ENCODE data around the gene MDM2.

Gene MDM2

DNA sequence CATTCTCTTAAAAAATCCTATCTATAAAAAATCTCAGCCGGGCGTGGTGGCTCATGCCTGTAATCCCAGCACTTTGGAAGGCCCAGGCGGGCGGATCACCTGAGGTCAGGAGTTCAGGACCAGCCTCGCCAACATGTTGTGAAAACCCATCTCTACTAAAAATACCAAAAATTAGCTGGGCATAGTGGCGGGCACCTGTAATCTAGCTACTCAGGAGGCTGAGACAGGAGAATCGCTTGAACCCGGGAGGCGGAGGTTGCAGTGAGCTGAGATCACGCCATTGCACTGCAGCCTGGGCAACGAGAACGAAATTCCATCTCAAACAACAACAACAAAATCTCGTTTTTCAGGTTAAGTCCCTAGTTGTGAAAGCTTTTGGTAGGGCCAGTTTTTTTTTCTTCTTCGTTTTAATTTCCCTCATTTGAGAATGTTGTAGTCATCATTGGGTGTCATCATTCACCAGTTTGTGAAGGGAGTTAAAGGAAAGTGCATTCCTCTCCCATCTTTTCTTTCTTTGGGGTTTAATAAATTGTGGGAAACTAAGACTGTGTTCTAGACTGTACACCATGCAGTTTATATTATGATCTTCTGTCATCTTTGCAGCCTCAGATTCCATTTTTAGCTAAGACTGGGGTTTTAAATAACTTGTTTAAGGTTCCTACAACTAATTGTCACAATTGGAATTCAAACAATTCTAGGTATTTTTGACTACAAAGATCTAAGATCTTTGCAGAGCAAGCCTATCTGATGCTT, 23.9 kb downstream of the MDM2 start:
- H3K4me3 ChIP-seq (ENCODE audit: low read depth, low read length): no peak overlapping the region
- TF ChIP-seq, protein P1, sequence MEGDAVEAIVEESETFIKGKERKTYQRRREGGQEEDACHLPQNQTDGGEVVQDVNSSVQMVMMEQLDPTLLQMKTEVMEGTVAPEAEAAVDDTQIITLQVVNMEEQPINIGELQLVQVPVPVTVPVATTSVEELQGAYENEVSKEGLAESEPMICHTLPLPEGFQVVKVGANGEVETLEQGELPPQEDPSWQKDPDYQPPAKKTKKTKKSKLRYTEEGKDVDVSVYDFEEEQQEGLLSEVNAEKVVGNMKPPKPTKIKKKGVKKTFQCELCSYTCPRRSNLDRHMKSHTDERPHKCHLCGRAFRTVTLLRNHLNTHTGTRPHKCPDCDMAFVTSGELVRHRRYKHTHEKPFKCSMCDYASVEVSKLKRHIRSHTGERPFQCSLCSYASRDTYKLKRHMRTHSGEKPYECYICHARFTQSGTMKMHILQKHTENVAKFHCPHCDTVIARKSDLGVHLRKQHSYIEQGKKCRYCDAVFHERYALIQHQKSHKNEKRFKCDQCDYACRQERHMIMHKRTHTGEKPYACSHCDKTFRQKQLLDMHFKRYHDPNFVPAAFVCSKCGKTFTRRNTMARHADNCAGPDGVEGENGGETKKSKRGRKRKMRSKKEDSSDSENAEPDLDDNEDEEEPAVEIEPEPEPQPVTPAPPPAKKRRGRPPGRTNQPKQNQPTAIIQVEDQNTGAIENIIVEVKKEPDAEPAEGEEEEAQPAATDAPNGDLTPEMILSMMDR (IDR thresholded peaks at IDR 0.05; ENCODE audit: low read depth, low read length, missing control alignments): no peak
- DNase-seq (ENCODE audit: low read depth): no peak

DNA sequence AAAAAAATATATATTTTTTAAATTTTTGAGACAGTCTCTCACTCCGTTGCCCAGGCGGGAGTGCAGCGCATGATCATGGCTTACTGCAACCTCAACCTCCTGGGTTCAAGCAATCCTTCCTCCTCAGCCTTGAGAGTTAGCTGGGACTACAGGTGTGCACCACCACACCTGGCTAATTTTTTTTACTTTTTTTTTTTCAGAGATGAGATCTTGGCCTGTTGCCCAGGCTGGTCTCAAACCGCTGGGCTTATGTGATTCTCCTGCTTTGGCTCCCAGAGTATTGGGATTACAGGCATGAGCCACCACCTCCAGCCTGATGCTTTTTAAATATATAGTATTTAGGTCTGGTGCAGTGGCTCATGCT, 24.5 kb downstream of the MDM2 start:
- DNase-seq (ENCODE audit: low read depth): no peak
- no peak overlapping the region for H3K4me3 ChIP-seq (ENCODE audit: low read depth, low read length)
- TF ChIP-seq, protein P1 (IDR thresholded peaks at IDR 0.05; ENCODE audit: low read depth, low read length, missing control alignments): no peak

DNA sequence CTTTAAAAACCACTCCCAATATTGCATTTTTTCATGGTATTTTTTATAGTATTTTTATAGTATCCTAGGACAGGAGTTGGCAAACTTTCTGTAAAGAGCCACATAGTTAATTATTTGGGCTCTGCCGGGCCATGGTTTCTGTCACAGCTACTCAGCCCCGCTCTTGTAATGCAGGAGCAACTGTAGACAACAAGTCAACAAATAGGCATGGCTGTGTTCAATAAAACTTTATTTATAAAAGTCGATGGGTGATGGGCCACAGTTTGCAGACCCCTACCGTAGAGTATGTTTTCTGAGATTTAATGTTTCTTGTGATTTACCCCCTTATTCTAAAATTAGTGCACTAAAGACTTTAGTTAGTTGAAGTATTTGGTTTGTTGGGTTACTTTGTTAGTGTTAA, 25.5 kb downstream of the MDM2 start:
- H3K4me3 ChIP-seq (ENCODE audit: low read depth, low read length): no peak overlapping the region
- TF ChIP-seq, protein P1 (IDR thresholded peaks at IDR 0.05; ENCODE audit: low read depth, low read length, missing control alignments): no peak
- DNase-seq (ENCODE audit: low read depth): no peak

DNA sequence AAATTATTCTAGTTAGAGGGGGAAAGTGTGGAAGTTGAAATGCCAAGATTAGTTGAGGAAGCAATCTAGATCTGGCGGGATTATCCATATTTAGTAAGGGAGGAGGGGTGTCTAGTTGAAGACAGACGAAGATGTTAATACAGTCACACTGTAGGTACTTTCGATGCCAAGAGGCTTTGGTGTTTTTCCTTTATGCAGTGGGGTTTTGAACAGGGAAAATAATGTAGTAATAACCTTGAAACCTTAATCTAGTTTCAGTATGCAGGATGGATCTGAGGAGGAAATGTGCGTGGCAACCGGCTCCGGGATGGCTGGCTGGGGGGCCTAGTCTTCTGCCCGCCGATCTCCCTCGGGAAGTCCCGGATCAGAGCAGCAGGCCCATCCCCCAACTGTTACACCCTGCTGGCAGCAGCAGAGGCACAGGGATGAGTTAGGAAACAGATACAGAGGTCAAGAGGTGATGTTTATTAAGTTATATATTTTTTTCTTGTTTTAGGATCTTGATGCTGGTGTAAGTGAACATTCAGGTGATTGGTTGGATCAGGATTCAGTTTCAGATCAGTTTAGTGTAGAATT, 27.4 kb downstream of the MDM2 start:
- no peak overlapping the region for H3K4me3 ChIP-seq (ENCODE audit: low read depth, low read length)
- DNase-seq (ENCODE audit: low read depth): no peak
- TF ChIP-seq, protein P1 (IDR thresholded peaks at IDR 0.05; ENCODE audit: low read depth, low read length, missing control alignments): no peak

DNA sequence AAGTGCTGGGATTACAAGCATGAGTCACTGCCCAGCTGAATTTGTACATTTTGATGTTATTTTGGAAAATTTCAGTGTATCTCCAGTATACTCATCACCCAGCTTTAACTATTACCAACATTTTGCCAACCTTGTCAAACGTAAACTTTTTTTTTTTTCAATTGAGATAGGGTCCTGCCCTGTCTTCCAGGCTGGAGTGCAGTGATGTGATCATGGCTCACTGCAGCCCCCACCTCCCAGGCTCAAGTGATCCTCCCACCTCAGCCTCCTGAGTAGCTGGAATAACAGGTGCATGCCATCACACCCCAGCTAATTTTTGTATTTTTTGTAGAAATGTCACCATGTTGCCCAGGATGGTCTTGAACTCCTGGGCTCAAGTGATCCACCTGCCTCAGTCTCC, 29.2 kb downstream of the MDM2 start:
- no peak for DNase-seq (ENCODE audit: low read depth)
- H3K4me3 ChIP-seq (ENCODE audit: low read depth, low read length): no peak overlapping the region
- TF ChIP-seq, protein P1 (IDR thresholded peaks at IDR 0.05; ENCODE audit: low read depth, low read length, missing control alignments): no peak

DNA sequence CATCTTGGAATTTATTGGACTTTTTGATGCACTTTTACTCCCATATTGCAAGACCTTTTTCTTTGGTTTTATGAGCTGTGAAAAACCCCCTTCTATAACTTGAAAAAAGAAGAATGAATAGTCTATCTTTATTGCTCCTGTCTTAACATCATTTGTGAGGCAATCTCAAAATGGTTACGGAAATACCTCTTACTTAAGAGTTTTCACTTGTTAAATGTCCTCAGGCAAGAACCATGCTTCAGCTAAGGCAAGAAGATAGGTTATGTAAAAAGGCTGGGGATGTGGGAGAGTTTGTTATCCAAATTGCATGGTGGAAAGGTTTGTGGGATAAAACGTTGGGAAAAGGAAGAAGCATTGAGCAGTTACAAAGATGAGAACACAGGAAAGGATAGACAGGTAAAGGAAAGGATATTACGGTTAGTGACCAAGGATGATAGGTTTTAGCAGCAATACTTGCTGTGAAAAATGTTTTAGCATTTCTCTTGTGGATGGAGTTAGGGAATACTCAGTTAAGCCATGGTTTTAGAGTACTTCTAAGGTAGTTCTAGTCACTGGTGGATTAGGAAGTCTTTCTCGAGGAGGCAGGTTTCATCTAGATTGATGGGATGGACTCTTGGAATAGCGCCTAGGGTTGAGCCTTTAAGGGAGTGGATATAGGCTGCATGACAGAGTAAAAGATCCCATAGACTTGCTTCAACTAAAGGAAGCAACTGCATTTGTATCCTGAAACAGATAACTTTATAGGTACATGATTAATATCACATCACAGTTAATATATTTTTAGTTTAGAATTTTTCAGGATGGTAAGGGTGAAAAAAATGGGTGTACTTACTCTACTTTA, 30.3 kb downstream of the MDM2 start:
- H3K4me3 ChIP-seq (ENCODE audit: low read depth, low read length): no peak overlapping the region
- TF ChIP-seq, protein P1 (IDR thresholded peaks at IDR 0.05; ENCODE audit: low read depth, low read length, missing control alignments): no peak
- no peak for DNase-seq (ENCODE audit: low read depth)

Data from GM12864 (cell line).